Measurements from ENCODE around the gene CAMKMT.

DNA sequence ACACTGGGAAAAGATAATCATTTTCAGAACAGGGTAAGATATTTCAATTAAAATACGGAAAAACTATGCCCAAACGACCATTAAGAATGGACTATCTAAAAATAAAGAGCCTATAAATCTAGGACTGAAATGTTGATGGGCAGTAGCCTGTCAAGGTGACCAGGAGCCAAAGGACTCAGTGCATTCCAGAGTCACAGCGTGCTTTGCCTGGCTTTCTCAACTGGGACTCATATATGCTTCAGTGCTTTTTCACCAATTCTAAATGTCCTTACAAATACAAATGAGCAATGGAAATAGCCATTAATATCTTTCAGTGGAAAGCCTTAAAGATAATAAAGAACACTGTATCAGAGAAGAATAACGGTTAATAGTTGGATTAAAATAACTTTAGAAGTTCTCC lies 35.9 kb upstream of the CAMKMT start:
- TF ChIP-seq, protein P1, sequence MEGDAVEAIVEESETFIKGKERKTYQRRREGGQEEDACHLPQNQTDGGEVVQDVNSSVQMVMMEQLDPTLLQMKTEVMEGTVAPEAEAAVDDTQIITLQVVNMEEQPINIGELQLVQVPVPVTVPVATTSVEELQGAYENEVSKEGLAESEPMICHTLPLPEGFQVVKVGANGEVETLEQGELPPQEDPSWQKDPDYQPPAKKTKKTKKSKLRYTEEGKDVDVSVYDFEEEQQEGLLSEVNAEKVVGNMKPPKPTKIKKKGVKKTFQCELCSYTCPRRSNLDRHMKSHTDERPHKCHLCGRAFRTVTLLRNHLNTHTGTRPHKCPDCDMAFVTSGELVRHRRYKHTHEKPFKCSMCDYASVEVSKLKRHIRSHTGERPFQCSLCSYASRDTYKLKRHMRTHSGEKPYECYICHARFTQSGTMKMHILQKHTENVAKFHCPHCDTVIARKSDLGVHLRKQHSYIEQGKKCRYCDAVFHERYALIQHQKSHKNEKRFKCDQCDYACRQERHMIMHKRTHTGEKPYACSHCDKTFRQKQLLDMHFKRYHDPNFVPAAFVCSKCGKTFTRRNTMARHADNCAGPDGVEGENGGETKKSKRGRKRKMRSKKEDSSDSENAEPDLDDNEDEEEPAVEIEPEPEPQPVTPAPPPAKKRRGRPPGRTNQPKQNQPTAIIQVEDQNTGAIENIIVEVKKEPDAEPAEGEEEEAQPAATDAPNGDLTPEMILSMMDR (conservative IDR thresholded peaks at IDR 0.05; ENCODE audit: low read depth in 2 of 2): no peak
- TF ChIP-seq EZH2phosphoT487 (IDR thresholded peaks at IDR 0.05; ENCODE audit: unreplicated experiment) (no peak), EZH2 (IDR thresholded peaks at IDR 0.05; ENCODE audit: low read depth, unreplicated experiment) (no peak), POLR2AphosphoS5 (IDR thresholded peaks at IDR 0.05; ENCODE audit: low read depth) (no peak), CREB1 (CRISPR knock-in tag; IDR thresholded peaks at IDR 0.05; ENCODE audit: low read depth) (no peak), JUNB (IDR thresholded peaks at IDR 0.05; ENCODE audit: unreplicated experiment) (no peak), ZNF331 (CRISPR knock-in tag; IDR thresholded peaks at IDR 0.05; ENCODE audit: low read depth) (no peak)
- TF ChIP-seq, protein P2, sequence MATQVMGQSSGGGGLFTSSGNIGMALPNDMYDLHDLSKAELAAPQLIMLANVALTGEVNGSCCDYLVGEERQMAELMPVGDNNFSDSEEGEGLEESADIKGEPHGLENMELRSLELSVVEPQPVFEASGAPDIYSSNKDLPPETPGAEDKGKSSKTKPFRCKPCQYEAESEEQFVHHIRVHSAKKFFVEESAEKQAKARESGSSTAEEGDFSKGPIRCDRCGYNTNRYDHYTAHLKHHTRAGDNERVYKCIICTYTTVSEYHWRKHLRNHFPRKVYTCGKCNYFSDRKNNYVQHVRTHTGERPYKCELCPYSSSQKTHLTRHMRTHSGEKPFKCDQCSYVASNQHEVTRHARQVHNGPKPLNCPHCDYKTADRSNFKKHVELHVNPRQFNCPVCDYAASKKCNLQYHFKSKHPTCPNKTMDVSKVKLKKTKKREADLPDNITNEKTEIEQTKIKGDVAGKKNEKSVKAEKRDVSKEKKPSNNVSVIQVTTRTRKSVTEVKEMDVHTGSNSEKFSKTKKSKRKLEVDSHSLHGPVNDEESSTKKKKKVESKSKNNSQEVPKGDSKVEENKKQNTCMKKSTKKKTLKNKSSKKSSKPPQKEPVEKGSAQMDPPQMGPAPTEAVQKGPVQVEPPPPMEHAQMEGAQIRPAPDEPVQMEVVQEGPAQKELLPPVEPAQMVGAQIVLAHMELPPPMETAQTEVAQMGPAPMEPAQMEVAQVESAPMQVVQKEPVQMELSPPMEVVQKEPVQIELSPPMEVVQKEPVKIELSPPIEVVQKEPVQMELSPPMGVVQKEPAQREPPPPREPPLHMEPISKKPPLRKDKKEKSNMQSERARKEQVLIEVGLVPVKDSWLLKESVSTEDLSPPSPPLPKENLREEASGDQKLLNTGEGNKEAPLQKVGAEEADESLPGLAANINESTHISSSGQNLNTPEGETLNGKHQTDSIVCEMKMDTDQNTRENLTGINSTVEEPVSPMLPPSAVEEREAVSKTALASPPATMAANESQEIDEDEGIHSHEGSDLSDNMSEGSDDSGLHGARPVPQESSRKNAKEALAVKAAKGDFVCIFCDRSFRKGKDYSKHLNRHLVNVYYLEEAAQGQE (IDR thresholded peaks at IDR 0.05; ENCODE audit: unreplicated experiment): no peak
- TF ChIP-seq, protein P3, sequence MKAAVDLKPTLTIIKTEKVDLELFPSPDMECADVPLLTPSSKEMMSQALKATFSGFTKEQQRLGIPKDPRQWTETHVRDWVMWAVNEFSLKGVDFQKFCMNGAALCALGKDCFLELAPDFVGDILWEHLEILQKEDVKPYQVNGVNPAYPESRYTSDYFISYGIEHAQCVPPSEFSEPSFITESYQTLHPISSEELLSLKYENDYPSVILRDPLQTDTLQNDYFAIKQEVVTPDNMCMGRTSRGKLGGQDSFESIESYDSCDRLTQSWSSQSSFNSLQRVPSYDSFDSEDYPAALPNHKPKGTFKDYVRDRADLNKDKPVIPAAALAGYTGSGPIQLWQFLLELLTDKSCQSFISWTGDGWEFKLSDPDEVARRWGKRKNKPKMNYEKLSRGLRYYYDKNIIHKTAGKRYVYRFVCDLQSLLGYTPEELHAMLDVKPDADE (IDR thresholded peaks at IDR 0.05): no peak

All from GM23338 (cell line).